ENCODE results near the gene CDKN3.
"Not testable (repeated sequence)": the region's sequence is repeated elsewhere in the genome, so short reads cannot be mapped to it uniquely, and the experiment has no call there.

Gene CDKN3

GRCh38 chr14:54457609-54457996 lies 60.8 kb downstream of the CDKN3 start:
- DNase-seq = no peak

GRCh38 chr14:54458536-54458935 lies 61.7 kb downstream of the CDKN3 start:
- not testable (repeated sequence) for DNase-seq

- no peak for DNase-seq
These were observed 62.3 kb downstream of the CDKN3 start for GRCh38 chr14:54459106-54459505.

- DNase-seq = no peak
These were observed 65.2 kb downstream of the CDKN3 start for GRCh38 chr14:54462048-54462447.

GRCh38 chr14:54465654-54466053 lies 68.8 kb downstream of the CDKN3 start:
- peak; percentile 98 for DNase-seq

- DNase-seq = no peak
These were observed 70.5 kb downstream of the CDKN3 start for GRCh38 chr14:54467280-54467679.

All from NCI-H524 treated with DMSO at 0.1 percent for 48 hours (cell line).